ENCODE measurements around the gene SEZ6.

Gene SEZ6

GRCh38 chr17:29002811-29003210 lies 3.0 kb downstream of the SEZ6 start:
- Histone ChIP-seq H3K4me1 (ENCODE audit: control insufficient read depth, insufficient read depth, low read length) (peaks cover 6% of the 10 kb centered on the region), H3K4me3 (ENCODE audit: low read length in 2 of 2) (no peak overlapping the region), H3K36me3 (ENCODE audit: control insufficient read depth in 2 of 2, insufficient read depth in 2 of 2, low read length in 2 of 2) (no peaks in the 10 kb centered on the region), H3K27ac (ENCODE audit: low read length) (no peak overlapping the region), H3K9me3 (ENCODE audit: control insufficient read depth in 2 of 2, low read length in 2 of 2) (no peaks in the 10 kb centered on the region), H3K27me3 (ENCODE audit: control insufficient read depth in 1 of 2, insufficient read depth in 2 of 2, low read length in 2 of 2) (peaks cover 32 to 37% of the 10 kb centered on the region in 2 donors), H3K9ac (ENCODE audit: low read length in 2 of 2) (no peak overlapping the region)

- Histone ChIP-seq H3K9me3 (ENCODE audit: control insufficient read depth in 2 of 2, low read length in 2 of 2) (no peaks in the 10 kb centered on the region), H3K9ac (ENCODE audit: low read length in 2 of 2) (no peak overlapping the region), H3K4me3 (ENCODE audit: low read length in 2 of 2) (no peak overlapping the region), H3K4me1 (ENCODE audit: control insufficient read depth, insufficient read depth, low read length) (peaks cover 6% of the 10 kb centered on the region), H3K36me3 (ENCODE audit: control insufficient read depth in 2 of 2, insufficient read depth in 2 of 2, low read length in 2 of 2) (no peaks in the 10 kb centered on the region), H3K27me3 (ENCODE audit: control insufficient read depth in 1 of 2, insufficient read depth in 2 of 2, low read length in 2 of 2) (peaks cover 25 to 27% of the 10 kb centered on the region in 2 donors), H3K27ac (ENCODE audit: low read length) (no peak overlapping the region)
These were observed 4.9 kb downstream of the SEZ6 start for GRCh38 chr17:29000973-29001372.

- Histone ChIP-seq H3K9me3 (ENCODE audit: control insufficient read depth in 2 of 2, low read length in 2 of 2) (no peaks in the 10 kb centered on the region), H3K9ac (ENCODE audit: low read length in 2 of 2) (no peak overlapping the region)
These were observed 6.6 kb downstream of the SEZ6 start for GRCh38 chr17:28999206-28999605.

GRCh38 chr17:28997806-28998205 lies 8.0 kb downstream of the SEZ6 start:
- Histone ChIP-seq H3K9ac (ENCODE audit: low read length in 2 of 2) (no peak overlapping the region), H3K27me3 (ENCODE audit: control insufficient read depth in 1 of 2, insufficient read depth in 2 of 2, low read length in 2 of 2) (peaks cover 0 to 13% of the 10 kb centered on the region in 2 donors), H3K9me3 (ENCODE audit: control insufficient read depth in 2 of 2, low read length in 2 of 2) (no peaks in the 10 kb centered on the region), H3K27ac (ENCODE audit: low read length) (no peak overlapping the region), H3K36me3 (ENCODE audit: control insufficient read depth in 2 of 2, insufficient read depth in 2 of 2, low read length in 2 of 2) (no peaks in the 10 kb centered on the region), H3K4me1 (ENCODE audit: control insufficient read depth, insufficient read depth, low read length) (no peaks in the 10 kb centered on the region), H3K4me3 (ENCODE audit: low read length in 2 of 2) (no peak overlapping the region)

More at GRCh38 chr17:28999206-28999605, 6.6 kb downstream of the SEZ6 start:
- no peak overlapping the region for H3K27ac ChIP-seq (ENCODE audit: low read length)
- H3K4me3 ChIP-seq (ENCODE audit: low read length in 2 of 2), result no peak overlapping the region
- peaks cover 9 to 20% of the 10 kb centered on the region in 2 donors for H3K27me3 ChIP-seq (ENCODE audit: control insufficient read depth in 1 of 2, insufficient read depth in 2 of 2, low read length in 2 of 2)
- H3K4me1 ChIP-seq (ENCODE audit: control insufficient read depth, insufficient read depth, low read length), result no peaks in the 10 kb centered on the region
- H3K36me3 ChIP-seq (ENCODE audit: control insufficient read depth in 2 of 2, insufficient read depth in 2 of 2, low read length in 2 of 2), result no peaks in the 10 kb centered on the region

- no peak overlapping the region for H3K9ac ChIP-seq (ENCODE audit: low read length in 2 of 2)
- H3K4me1 ChIP-seq (ENCODE audit: control insufficient read depth, insufficient read depth, low read length), result no peaks in the 10 kb centered on the region
- no peak overlapping the region for H3K4me3 ChIP-seq (ENCODE audit: low read length in 2 of 2)
- H3K36me3 ChIP-seq (ENCODE audit: control insufficient read depth in 2 of 2, insufficient read depth in 2 of 2, low read length in 2 of 2), result no peaks in the 10 kb centered on the region
- no peak overlapping the region for H3K27ac ChIP-seq (ENCODE audit: low read length)
- H3K27me3 ChIP-seq (ENCODE audit: control insufficient read depth in 1 of 2, insufficient read depth in 2 of 2, low read length in 2 of 2), result peaks cover 0 to 7% of the 10 kb centered on the region in 2 donors
- no peaks in the 10 kb centered on the region for H3K9me3 ChIP-seq (ENCODE audit: control insufficient read depth in 2 of 2, low read length in 2 of 2)
These were observed 9.2 kb downstream of the SEZ6 start for GRCh38 chr17:28996554-28997096.

- Histone ChIP-seq H3K27ac (ENCODE audit: low read length) (no peak overlapping the region), H3K4me3 (ENCODE audit: low read length in 2 of 2) (no peak overlapping the region), H3K27me3 (ENCODE audit: control insufficient read depth in 1 of 2, insufficient read depth in 2 of 2, low read length in 2 of 2) (peaks cover 0 to 7% of the 10 kb centered on the region in 2 donors)
These were observed 12.0 kb downstream of the SEZ6 start for GRCh38 chr17:28993645-28994426.

GRCh38 chr17:28992625-28993600 lies 12.9 kb downstream of the SEZ6 start:
- Histone ChIP-seq H3K9ac (ENCODE audit: low read length in 2 of 2) (no peak overlapping the region), H3K9me3 (ENCODE audit: control insufficient read depth in 2 of 2, low read length in 2 of 2) (no peaks in the 10 kb centered on the region), H3K27me3 (ENCODE audit: control insufficient read depth in 1 of 2, insufficient read depth in 2 of 2, low read length in 2 of 2) (peaks cover 0 to 10% of the 10 kb centered on the region in 2 donors), H3K36me3 (ENCODE audit: control insufficient read depth in 2 of 2, insufficient read depth in 2 of 2, low read length in 2 of 2) (no peaks in the 10 kb centered on the region), H3K27ac (ENCODE audit: low read length) (no peak overlapping the region), H3K4me1 (ENCODE audit: control insufficient read depth, insufficient read depth, low read length) (no peaks in the 10 kb centered on the region), H3K4me3 (ENCODE audit: low read length in 2 of 2) (no peak overlapping the region)

More at GRCh38 chr17:28993645-28994426, 12.0 kb downstream of the SEZ6 start:
- Histone ChIP-seq H3K36me3 (ENCODE audit: control insufficient read depth in 2 of 2, insufficient read depth in 2 of 2, low read length in 2 of 2) (no peaks in the 10 kb centered on the region), H3K9me3 (ENCODE audit: control insufficient read depth in 2 of 2, low read length in 2 of 2) (no peaks in the 10 kb centered on the region), H3K9ac (ENCODE audit: low read length in 2 of 2) (no peak overlapping the region), H3K4me1 (ENCODE audit: control insufficient read depth, insufficient read depth, low read length) (no peaks in the 10 kb centered on the region)

GRCh38 chr17:28992185-28992584 lies 13.6 kb downstream of the SEZ6 start:
- Histone ChIP-seq H3K27ac (ENCODE audit: low read length) (no peak overlapping the region), H3K27me3 (ENCODE audit: control insufficient read depth in 1 of 2, insufficient read depth in 2 of 2, low read length in 2 of 2) (peaks cover 0 to 13% of the 10 kb centered on the region in 2 donors)

GRCh38 chr17:28991779-28992178 lies 14.1 kb downstream of the SEZ6 start:
- no peaks in the 10 kb centered on the region for H3K4me1 ChIP-seq (ENCODE audit: control insufficient read depth, insufficient read depth, low read length)
- H3K9me3 ChIP-seq (ENCODE audit: control insufficient read depth in 2 of 2, low read length in 2 of 2), result no peaks in the 10 kb centered on the region
- no peak overlapping the region for H3K9ac ChIP-seq (ENCODE audit: low read length in 2 of 2)
- no peak overlapping the region for H3K4me3 ChIP-seq (ENCODE audit: low read length in 2 of 2)
- H3K27me3 ChIP-seq (ENCODE audit: control insufficient read depth in 1 of 2, insufficient read depth in 2 of 2, low read length in 2 of 2), result peaks cover 0 to 14% of the 10 kb centered on the region in 2 donors
- no peak overlapping the region for H3K27ac ChIP-seq (ENCODE audit: low read length)
- no peaks in the 10 kb centered on the region for H3K36me3 ChIP-seq (ENCODE audit: control insufficient read depth in 2 of 2, insufficient read depth in 2 of 2, low read length in 2 of 2)

More at GRCh38 chr17:28992185-28992584, 13.6 kb downstream of the SEZ6 start:
- no peaks in the 10 kb centered on the region for H3K4me1 ChIP-seq (ENCODE audit: control insufficient read depth, insufficient read depth, low read length)
- H3K4me3 ChIP-seq (ENCODE audit: low read length in 2 of 2), result no peak overlapping the region
- H3K36me3 ChIP-seq (ENCODE audit: control insufficient read depth in 2 of 2, insufficient read depth in 2 of 2, low read length in 2 of 2), result no peaks in the 10 kb centered on the region
- no peaks in the 10 kb centered on the region for H3K9me3 ChIP-seq (ENCODE audit: control insufficient read depth in 2 of 2, low read length in 2 of 2)
- H3K9ac ChIP-seq (ENCODE audit: low read length in 2 of 2), result no peak overlapping the region

- Histone ChIP-seq H3K27ac (ENCODE audit: low read length) (no peak overlapping the region), H3K27me3 (ENCODE audit: control insufficient read depth in 1 of 2, insufficient read depth in 2 of 2, low read length in 2 of 2) (peaks cover 5 to 11% of the 10 kb centered on the region in 2 donors), H3K4me1 (ENCODE audit: control insufficient read depth, insufficient read depth, low read length) (peaks cover 5% of the 10 kb centered on the region), H3K9ac (ENCODE audit: low read length in 2 of 2) (no peak overlapping the region), H3K9me3 (ENCODE audit: control insufficient read depth in 2 of 2, low read length in 2 of 2) (no peaks in the 10 kb centered on the region), H3K4me3 (ENCODE audit: low read length in 2 of 2) (no peak overlapping the region), H3K36me3 (ENCODE audit: control insufficient read depth in 2 of 2, insufficient read depth in 2 of 2, low read length in 2 of 2) (no peaks in the 10 kb centered on the region)
These were observed 16.8 kb downstream of the SEZ6 start for GRCh38 chr17:28989028-28989427.

Data from stomach smooth muscle (tissue), 2 donors.